Uterus (tissue), 4 donors: ENCODE measurements around the gene C11orf91. TPM values are rescaled to one million over a fixed set of nuclear protein-coding genes. Genes with fewer than 3 reads are reported as not detected.
"Not testable (repeated sequence)": the region's sequence is repeated elsewhere in the genome, so short reads cannot be mapped to it uniquely, and the experiment has no call there.

ENCODE experiments used
- DNase-seq, 2 donors: peaks; one replicate each; pipeline ENCODE4 v3.0.0-alpha.2; 2019 to 2020
- H3K27ac ChIP-seq, 2 donors: fragments of 200-600 bp; sonication (generic); 1 replicate in 1 of 2; 2 replicates in 1 of 2; pipeline ENCODE4 v1.5.1; 2016 to 2018
- H3K27me3 ChIP-seq, 2 donors: fragments of 200-600 bp; sonication (generic); one replicate each; pipeline ENCODE4 v1.5.1; 2018 to 2019; ENCODE audit warnings: control low read depth in 1 of 2
- H3K36me3 ChIP-seq, 2 donors: fragments of 200-600 bp; sonication (generic); one replicate each; pipeline ENCODE4 v1.5.1; 2019; ENCODE audit warnings: control low read depth in 1 of 2
- H3K4me1 ChIP-seq, 2 donors: fragments of 200-600 bp; sonication (generic); one replicate each; pipeline ENCODE4 v1.5.1; 2018 to 2019; ENCODE audit warnings: control low read depth in 1 of 2
- H3K4me3 ChIP-seq, 2 donors: fragments of 200-600 bp; sonication (generic); 1 replicate in 1 of 2; 2 replicates in 1 of 2; pipeline ENCODE4 v1.5.1; 2018 to 2019; ENCODE audit warnings: mild to moderate bottlenecking in 1 of 2
- H3K9me3 ChIP-seq, 2 donors: fragments of 200-600 bp; sonication (generic); one replicate each; pipeline ENCODE4 v1.5.1; 2019; ENCODE audit warnings: control low read depth in 1 of 2
- POLR2A ChIP-seq, 2 donors: fragments of 450-650 bp; IDR thresholded peaks; one replicate each; pipeline ENCODE4 v1.6.1; 2016; ENCODE audit warnings: antibody characterized with exemption in 2 of 2, mild to moderate bottlenecking in 1 of 2, moderate library complexity in 1 of 2
- intact Hi-C: fragments of 100-400 bp; cut with DNase I; formaldehyde crosslinking; loops from one replicate; pipeline ENCODE4 v1.15.1; 2023; ENCODE audit warnings: low total_unique reads
- total RNA-seq, 4 donors: library from RNA; depleted of rRNA in 3 of 4; stranded (reverse); fragments of >200 nt in 3 of 4; gene quantifications; one replicate each; pipeline versions ENCODE4 v1.1.0 to v1.2.4, GENCODE V29; 2014 to 2023
- TF ChIP-seq, protein P1 (sequence below), 4 experiments: fragments of 200-600 bp in 2 of 4; fragments of 450-650 bp in 2 of 4; sonication (generic) in 2 of 4; IDR thresholded peaks; one replicate each; pipeline ENCODE4 v1.5.1; 2016 to 2019; ENCODE audit warnings: antibody characterized with exemption in 4 of 4, mild to moderate bottlenecking in 2 of 4, moderate library complexity in 1 of 4
- donor health status: DM: yes; HTN: yes; CAD: no.

The C11orf91 gene
- total RNA-seq, 4 donors from 2014 or later = not detected

DNA sequence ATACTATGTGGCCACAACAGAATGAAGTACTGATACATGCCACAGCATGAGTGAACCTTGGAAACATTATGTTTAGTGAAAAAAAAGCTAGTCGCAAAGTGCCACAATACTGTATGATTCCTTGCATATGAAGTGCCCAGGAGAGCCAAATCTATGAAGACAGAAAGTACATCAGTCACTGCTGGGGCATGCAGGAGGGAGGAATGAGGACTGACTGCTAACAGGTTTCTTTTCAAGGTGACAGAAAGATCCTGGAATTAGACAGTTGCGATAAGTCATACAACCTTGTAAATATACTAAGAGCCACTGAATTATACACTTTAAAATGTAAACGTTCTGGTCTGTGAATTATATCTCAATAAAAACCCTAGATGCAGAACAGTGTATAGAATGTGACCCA lies 11.8 kb upstream of the C11orf91 start:
- H3K4me3 ChIP-seq = no peak overlapping the region
- H3K27me3 ChIP-seq = no peaks in the 10 kb centered on the region
- no peaks in the 10 kb centered on the region for H3K4me1 ChIP-seq
- no peak for TF ChIP-seq POLR2A (IDR thresholded peaks at IDR 0.05)
- TF ChIP-seq, protein P1, sequence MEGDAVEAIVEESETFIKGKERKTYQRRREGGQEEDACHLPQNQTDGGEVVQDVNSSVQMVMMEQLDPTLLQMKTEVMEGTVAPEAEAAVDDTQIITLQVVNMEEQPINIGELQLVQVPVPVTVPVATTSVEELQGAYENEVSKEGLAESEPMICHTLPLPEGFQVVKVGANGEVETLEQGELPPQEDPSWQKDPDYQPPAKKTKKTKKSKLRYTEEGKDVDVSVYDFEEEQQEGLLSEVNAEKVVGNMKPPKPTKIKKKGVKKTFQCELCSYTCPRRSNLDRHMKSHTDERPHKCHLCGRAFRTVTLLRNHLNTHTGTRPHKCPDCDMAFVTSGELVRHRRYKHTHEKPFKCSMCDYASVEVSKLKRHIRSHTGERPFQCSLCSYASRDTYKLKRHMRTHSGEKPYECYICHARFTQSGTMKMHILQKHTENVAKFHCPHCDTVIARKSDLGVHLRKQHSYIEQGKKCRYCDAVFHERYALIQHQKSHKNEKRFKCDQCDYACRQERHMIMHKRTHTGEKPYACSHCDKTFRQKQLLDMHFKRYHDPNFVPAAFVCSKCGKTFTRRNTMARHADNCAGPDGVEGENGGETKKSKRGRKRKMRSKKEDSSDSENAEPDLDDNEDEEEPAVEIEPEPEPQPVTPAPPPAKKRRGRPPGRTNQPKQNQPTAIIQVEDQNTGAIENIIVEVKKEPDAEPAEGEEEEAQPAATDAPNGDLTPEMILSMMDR (IDR thresholded peaks at IDR 0.05) = no peak
- intact Hi-C loops = no loop called here
- no peaks in the 10 kb centered on the region for H3K9me3 ChIP-seq
- H3K36me3 ChIP-seq = no peaks in the 10 kb centered on the region
- H3K27ac ChIP-seq = no peak overlapping the region
- DNase-seq = no peak

DNA sequence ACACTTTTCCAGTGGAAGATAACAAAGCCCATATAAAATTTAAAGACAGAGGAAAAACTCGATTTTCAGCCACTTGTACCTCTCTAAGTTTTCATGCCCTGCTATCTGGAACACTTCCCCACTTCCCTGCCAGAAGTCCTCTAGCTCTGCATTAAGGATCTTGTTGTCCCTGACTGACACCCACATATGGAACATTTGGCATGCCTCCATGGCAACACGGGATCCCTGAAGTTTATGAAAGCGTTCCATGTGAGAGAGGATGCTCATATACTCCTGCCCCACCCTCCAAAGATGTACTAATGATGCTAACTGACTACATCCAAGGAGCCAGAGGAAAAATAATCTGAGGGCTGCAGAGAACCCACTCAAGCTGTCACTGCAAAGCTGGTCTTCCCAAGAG lies 8.8 kb upstream of the C11orf91 start:
- DNase-seq = no peak
- Histone ChIP-seq H3K36me3 (no peaks in the 10 kb centered on the region), H3K4me1 (no peaks in the 10 kb centered on the region), H3K9me3 (no peaks in the 10 kb centered on the region), H3K27ac (no peak overlapping the region), H3K4me3 (no peak overlapping the region), H3K27me3 (no peaks in the 10 kb centered on the region)
- TF ChIP-seq POLR2A (IDR thresholded peaks at IDR 0.05) = no peak
- TF ChIP-seq, protein P1 (IDR thresholded peaks at IDR 0.05) = no peak
- intact Hi-C loops = no loop called here

DNA sequence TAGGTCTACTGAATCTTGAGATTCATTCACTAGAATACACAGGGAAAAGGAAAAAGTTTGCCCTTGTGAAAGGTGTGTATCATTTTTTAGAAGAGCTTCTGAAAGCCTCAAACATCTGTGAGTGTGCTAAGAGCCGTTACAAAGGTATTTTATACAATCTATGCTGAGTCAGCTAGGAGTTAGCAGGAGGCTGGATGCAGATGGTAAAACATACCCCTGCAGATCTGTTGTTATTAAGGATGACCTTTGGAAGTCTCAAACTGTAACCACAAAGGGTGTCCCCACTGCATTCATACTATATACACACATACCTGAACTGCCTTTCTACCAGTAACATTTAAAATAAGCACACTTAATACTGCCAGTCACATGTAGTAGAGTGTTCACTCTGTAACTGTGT lies 8.4 kb upstream of the C11orf91 start:
- DNase-seq = no peak
- H3K4me3 ChIP-seq = no peak overlapping the region
- intact Hi-C loops = no loop called here
- H3K9me3 ChIP-seq = no peaks in the 10 kb centered on the region
- H3K36me3 ChIP-seq = no peaks in the 10 kb centered on the region
- H3K4me1 ChIP-seq = no peaks in the 10 kb centered on the region
- H3K27ac ChIP-seq = no peak overlapping the region
- TF ChIP-seq, protein P1 (IDR thresholded peaks at IDR 0.05) = no peak
- no peak for TF ChIP-seq POLR2A (IDR thresholded peaks at IDR 0.05)
- H3K27me3 ChIP-seq = no peaks in the 10 kb centered on the region

DNA sequence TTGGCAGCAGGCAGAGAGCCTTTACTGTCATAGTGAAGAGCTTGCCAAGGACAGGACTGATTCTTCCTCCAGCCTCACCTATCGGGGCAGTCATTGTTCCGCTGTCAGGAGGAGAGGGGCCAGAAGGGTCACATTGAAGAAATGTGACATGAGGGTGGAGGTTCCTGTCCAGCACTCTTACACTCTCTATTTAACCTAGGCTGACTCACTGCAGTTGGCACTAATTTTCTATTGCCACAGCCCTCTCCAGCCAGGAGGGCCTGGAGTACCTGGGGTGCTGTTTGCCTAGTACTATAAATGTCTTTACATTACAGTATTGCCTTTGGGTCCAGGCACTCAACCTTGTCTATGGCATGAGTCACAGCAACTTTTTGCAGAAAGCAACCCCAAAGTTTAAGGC lies 7.2 kb upstream of the C11orf91 start:
- H3K9me3 ChIP-seq, H3K36me3 ChIP-seq, DNase-seq, H3K27me3 ChIP-seq, H3K4me1 ChIP-seq, H3K4me3 ChIP-seq, intact Hi-C loops: not testable (repeated sequence)
- H3K27ac ChIP-seq = peak overlapping the region in 1 of 2 donors; percentile 73

DNA sequence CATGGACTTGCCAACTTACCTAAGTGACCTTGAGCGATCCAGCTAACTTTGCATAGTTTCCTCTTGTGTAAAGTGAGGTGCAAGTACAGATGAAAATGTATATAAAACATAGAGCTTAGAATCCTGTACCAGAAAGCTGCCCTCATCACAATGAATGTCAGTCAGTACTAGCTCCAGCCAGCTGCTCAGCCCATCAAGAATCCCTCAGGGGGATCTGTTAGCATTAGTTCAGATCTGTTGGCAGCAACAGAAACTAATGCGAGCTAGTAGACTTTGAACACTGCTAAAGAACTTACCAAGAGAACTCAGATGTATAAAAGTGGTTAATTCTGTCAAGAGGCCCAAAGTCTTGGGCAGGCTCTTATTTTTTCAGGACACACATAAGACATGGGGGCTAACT lies 6.3 kb upstream of the C11orf91 start:
- Histone ChIP-seq H3K27me3 (no peaks in the 10 kb centered on the region), H3K9me3 (no peaks in the 10 kb centered on the region), H3K36me3 (no peaks in the 10 kb centered on the region), H3K4me1 (no peaks in the 10 kb centered on the region), H3K27ac (peak overlapping the region; percentile 52 to 73), H3K4me3 (no peak overlapping the region)
- no peak for DNase-seq
- intact Hi-C loops = no loop called here
- TF ChIP-seq POLR2A (IDR thresholded peaks at IDR 0.05) = no peak
- TF ChIP-seq, protein P1 (IDR thresholded peaks at IDR 0.05) = no peak

DNA sequence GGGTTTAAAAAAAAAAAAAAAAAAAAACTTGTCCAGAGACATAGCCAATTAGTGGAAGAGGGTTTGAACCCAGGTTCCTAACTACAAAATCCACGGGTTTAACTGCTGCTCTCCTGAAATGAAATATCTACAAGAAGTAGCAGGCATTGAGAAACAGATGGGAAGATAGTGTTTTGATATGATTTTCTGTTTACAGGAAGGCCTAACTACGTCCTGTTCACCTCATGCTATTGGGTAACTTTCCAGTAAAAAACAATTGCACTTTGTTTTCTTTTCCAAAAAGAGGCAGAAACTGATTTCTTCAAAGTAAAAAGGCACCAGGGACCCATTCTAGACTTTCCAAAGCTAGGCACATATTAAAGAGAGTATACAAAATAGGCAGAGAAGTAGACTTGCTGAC lies 5.9 kb upstream of the C11orf91 start:
- Histone ChIP-seq H3K36me3 (no peaks in the 10 kb centered on the region), H3K4me3 (no peak overlapping the region), H3K9me3 (no peaks in the 10 kb centered on the region), H3K4me1 (no peaks in the 10 kb centered on the region), H3K27ac (peak overlapping the region; percentile 52 to 73), H3K27me3 (no peaks in the 10 kb centered on the region)
- no peak for DNase-seq
- TF ChIP-seq POLR2A (IDR thresholded peaks at IDR 0.05) = no peak
- TF ChIP-seq, protein P1 (IDR thresholded peaks at IDR 0.05) = no peak
- intact Hi-C loops = no loop called here
